ENCODE measurements around the gene ATP8A2.

Gene ATP8A2

DNA sequence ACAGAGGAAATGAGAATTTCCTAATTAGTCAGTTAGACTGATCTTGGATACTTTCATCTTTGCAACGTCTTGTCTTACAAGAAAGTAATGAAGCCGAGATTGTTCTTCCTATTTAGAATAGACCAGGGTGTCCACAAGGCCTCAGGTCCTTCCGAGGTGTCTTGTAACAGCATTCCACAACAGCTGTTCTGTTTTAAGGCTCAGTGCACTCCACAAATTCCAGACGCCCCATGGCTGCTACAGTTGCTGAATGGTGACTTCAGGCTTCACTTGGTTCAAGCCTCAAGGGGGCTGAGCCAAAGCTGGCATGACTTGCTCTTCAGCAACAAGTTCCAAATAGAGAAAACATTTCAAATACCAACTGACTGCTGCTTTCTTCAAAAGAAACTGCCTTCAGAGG is 536.6 kb downstream of the ATP8A2 start:
- Histone ChIP-seq H3K9me3 (ENCODE audit: severe bottlenecking) (no peaks in the 10 kb centered on the region), H3K27ac (ENCODE audit: poor library complexity, severe bottlenecking) (no peak overlapping the region), H3K27me3 (ENCODE audit: insufficient read depth, poor library complexity, severe bottlenecking) (no peaks in the 10 kb centered on the region), H3K4me3 (ENCODE audit: severe bottlenecking) (no peak overlapping the region), H3K4me1 (ENCODE audit: insufficient read depth, poor library complexity, severe bottlenecking) (peaks cover 10% of the 10 kb centered on the region), H3K36me3 (ENCODE audit: low read depth) (no peaks in the 10 kb centered on the region)
- TF ChIP-seq CTCF (IDR thresholded peaks at IDR 0.05; ENCODE audit: poor library complexity, severe bottlenecking) = no peak
- ATAC-seq (ENCODE audit: low read depth) (no peak), DNase-seq (ENCODE audit: low spot score) (no peak)

DNA sequence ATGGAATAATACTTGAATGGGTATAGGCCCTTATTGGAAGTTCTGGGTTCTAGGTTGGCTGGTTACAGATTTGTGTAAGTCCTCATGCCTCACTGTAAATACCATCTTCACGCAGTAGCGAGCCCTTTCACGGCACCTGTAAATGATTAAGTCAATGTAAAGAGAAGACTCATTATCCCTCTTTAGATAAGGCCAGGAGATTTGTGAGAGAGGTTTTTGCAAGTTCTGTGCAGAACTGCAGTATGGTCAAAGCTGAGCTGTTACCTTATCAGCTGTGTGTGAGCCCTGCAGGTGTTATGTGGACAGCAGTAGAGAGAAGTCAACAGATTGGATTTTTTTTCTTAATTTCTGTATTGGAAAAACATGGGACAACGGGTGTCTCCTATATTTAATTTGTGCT is 538.5 kb downstream of the ATP8A2 start:
- no peaks in the 10 kb centered on the region for H3K9me3 ChIP-seq (ENCODE audit: severe bottlenecking)
- TF ChIP-seq CTCF (IDR thresholded peaks at IDR 0.05; ENCODE audit: poor library complexity, severe bottlenecking) = no peak
- no peaks in the 10 kb centered on the region for H3K36me3 ChIP-seq (ENCODE audit: low read depth)
- H3K4me1 ChIP-seq (ENCODE audit: insufficient read depth, poor library complexity, severe bottlenecking) = peaks cover 10% of the 10 kb centered on the region
- H3K27ac ChIP-seq (ENCODE audit: poor library complexity, severe bottlenecking) = no peak overlapping the region
- DNase-seq (ENCODE audit: low spot score) = no peak
- no peak for ATAC-seq (ENCODE audit: low read depth)
- H3K4me3 ChIP-seq (ENCODE audit: severe bottlenecking) = no peak overlapping the region
- H3K27me3 ChIP-seq (ENCODE audit: insufficient read depth, poor library complexity, severe bottlenecking) = no peaks in the 10 kb centered on the region

DNA sequence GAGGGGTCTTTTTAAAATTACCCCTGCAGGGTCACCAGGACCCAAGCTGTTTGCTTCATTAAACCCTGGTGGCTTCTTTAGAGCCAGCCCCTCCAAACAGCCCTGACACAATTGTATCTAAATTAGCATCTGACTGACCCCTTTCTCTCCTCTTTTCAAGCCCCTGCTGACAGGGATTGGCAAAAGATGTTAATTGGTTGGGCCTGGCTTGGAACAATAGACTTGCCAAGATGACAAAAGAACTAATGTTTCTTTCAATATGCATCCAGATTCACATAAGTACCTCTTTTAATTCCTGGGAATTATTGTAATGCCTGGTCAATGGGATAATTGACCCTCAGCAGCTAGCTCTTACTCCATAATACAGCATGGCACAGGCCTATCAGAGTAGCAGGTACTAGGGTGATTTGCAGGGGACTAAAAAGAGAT is 539.2 kb downstream of the ATP8A2 start:
- Histone ChIP-seq H3K27ac (ENCODE audit: poor library complexity, severe bottlenecking) (no peak overlapping the region), H3K9me3 (ENCODE audit: severe bottlenecking) (no peaks in the 10 kb centered on the region), H3K36me3 (ENCODE audit: low read depth) (no peaks in the 10 kb centered on the region), H3K4me1 (ENCODE audit: insufficient read depth, poor library complexity, severe bottlenecking) (peaks cover 3% of the 10 kb centered on the region), H3K4me3 (ENCODE audit: severe bottlenecking) (no peak overlapping the region), H3K27me3 (ENCODE audit: insufficient read depth, poor library complexity, severe bottlenecking) (no peaks in the 10 kb centered on the region)
- no peak for TF ChIP-seq CTCF (IDR thresholded peaks at IDR 0.05; ENCODE audit: poor library complexity, severe bottlenecking)
- DNase-seq (ENCODE audit: low spot score) (no peak), ATAC-seq (ENCODE audit: low read depth) (no peak)

- H3K4me1 ChIP-seq (ENCODE audit: insufficient read depth, poor library complexity, severe bottlenecking) = no peaks in the 10 kb centered on the region
- no peak for DNase-seq (ENCODE audit: low spot score)
- H3K27ac ChIP-seq (ENCODE audit: poor library complexity, severe bottlenecking) = no peak overlapping the region
- no peak overlapping the region for H3K4me3 ChIP-seq (ENCODE audit: severe bottlenecking)
- H3K9me3 ChIP-seq (ENCODE audit: severe bottlenecking) = no peaks in the 10 kb centered on the region
- no peaks in the 10 kb centered on the region for H3K36me3 ChIP-seq (ENCODE audit: low read depth)
- TF ChIP-seq CTCF (IDR thresholded peaks at IDR 0.05; ENCODE audit: poor library complexity, severe bottlenecking) = no peak
- no peak for ATAC-seq (ENCODE audit: low read depth)
- H3K27me3 ChIP-seq (ENCODE audit: insufficient read depth, poor library complexity, severe bottlenecking) = no peaks in the 10 kb centered on the region
Observed at GRCh38 chr13:25912961-25913360, 541.2 kb downstream of the ATP8A2 start.

DNA sequence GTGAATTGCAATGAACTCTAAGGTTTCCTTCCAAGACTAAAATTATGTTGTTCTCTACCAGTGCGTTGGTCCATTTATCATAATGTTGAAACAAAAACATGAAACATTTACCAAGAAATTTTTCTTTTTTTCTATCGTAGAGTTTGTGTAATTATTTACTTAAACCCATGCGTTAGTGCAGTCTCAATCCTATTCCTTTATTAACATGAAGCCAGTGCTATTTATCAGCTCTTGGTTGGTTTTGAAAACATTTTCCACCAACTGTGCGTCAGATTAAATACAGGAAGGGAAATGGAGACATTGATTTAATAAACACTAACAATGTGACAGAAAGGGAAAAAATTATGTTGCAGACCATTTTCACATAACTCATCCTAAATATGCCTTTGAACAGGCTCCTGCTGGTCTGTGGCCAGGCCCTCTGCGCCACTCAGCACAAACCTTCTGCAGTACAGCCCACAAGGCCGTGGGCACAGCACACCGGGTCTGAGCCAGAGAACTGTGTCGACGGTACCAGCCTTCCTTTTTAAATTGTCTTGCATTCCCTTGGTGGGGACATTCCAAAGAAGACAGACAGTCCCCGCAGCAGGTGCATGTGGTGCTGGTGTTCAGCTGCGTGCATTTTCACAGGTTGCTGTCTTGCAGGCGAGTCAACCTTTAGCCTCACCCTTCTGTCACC is 544.2 kb downstream of the ATP8A2 start:
- H3K27ac ChIP-seq (ENCODE audit: poor library complexity, severe bottlenecking) = no peak overlapping the region
- H3K4me3 ChIP-seq (ENCODE audit: severe bottlenecking) = no peak overlapping the region
- H3K9me3 ChIP-seq (ENCODE audit: severe bottlenecking) = no peaks in the 10 kb centered on the region
- no peak for TF ChIP-seq CTCF (IDR thresholded peaks at IDR 0.05; ENCODE audit: poor library complexity, severe bottlenecking)
- H3K27me3 ChIP-seq (ENCODE audit: insufficient read depth, poor library complexity, severe bottlenecking) = no peaks in the 10 kb centered on the region
- no peak for DNase-seq (ENCODE audit: low spot score)
- no peak for ATAC-seq (ENCODE audit: low read depth)
- no peaks in the 10 kb centered on the region for H3K36me3 ChIP-seq (ENCODE audit: low read depth)
- no peaks in the 10 kb centered on the region for H3K4me1 ChIP-seq (ENCODE audit: insufficient read depth, poor library complexity, severe bottlenecking)

All from RWPE2 (cell line).